ENCODE measurements around the gene KCNK2. TPM values are rescaled to one million over a fixed set of nuclear protein-coding genes. Genes with fewer than 3 reads are reported as not detected.

The KCNK2 gene
- total and polyA plus RNA-seq, 5 donors from 2014 or later: not detected

GRCh38 chr1:215141460-215141859 is 58.9 kb downstream of the KCNK2 start:
- Mint-ChIP-seq H3K4me1 (no peaks in the 10 kb centered on the region), H3K27me3 (no peaks in the 10 kb centered on the region), H3K36me3 (no peaks in the 10 kb centered on the region), H3K9me3 (peaks cover 0 to 5% (median 0%) of the 10 kb centered on the region in 7 donors), H3K4me3 (no peak overlapping the region), H3K27ac (no peak overlapping the region)
- Histone ChIP-seq H3K9me3 (ENCODE audit: control insufficient read depth in 2 of 2, low read length in 2 of 2) (no peaks in the 10 kb centered on the region), H3K36me3 (ENCODE audit: control insufficient read depth, insufficient read depth, low read length) (no peaks in the 10 kb centered on the region), H3K27ac (ENCODE audit: insufficient read depth, low read length, poor library complexity, severe bottlenecking) (no peak overlapping the region), H3K4me1 (ENCODE audit: control insufficient read depth, insufficient read depth, low read length, poor library complexity, severe bottlenecking) (no peaks in the 10 kb centered on the region), H3K4me3 (ENCODE audit: low read depth, low read length) (no peak overlapping the region), H3K27me3 (ENCODE audit: control insufficient read depth, insufficient read depth, low read length) (no peaks in the 10 kb centered on the region)
- DNase-seq (no peak), ATAC-seq (ENCODE audit: low read depth in 2 of 2) (no peak)

- no peaks in the 10 kb centered on the region for H3K36me3 ChIP-seq (ENCODE audit: control insufficient read depth, insufficient read depth, low read length)
- H3K4me3 Mint-ChIP-seq: no peak overlapping the region
- H3K27me3 ChIP-seq (ENCODE audit: control insufficient read depth, insufficient read depth, low read length): no peaks in the 10 kb centered on the region
- no peak overlapping the region for H3K4me3 ChIP-seq (ENCODE audit: low read depth, low read length)
- no peaks in the 10 kb centered on the region for H3K36me3 Mint-ChIP-seq
- DNase-seq: no peak
- H3K4me1 Mint-ChIP-seq: no peaks in the 10 kb centered on the region
- H3K4me1 ChIP-seq (ENCODE audit: control insufficient read depth, insufficient read depth, low read length, poor library complexity, severe bottlenecking): no peaks in the 10 kb centered on the region
- H3K9me3 ChIP-seq (ENCODE audit: control insufficient read depth in 2 of 2, low read length in 2 of 2): no peaks in the 10 kb centered on the region
- no peaks in the 10 kb centered on the region for H3K27me3 Mint-ChIP-seq
- no peak overlapping the region for H3K27ac Mint-ChIP-seq
- H3K27ac ChIP-seq (ENCODE audit: insufficient read depth, low read length, poor library complexity, severe bottlenecking): no peak overlapping the region
- peaks cover 0 to 5% (median 0%) of the 10 kb centered on the region in 7 donors for H3K9me3 Mint-ChIP-seq
- ATAC-seq (ENCODE audit: low read depth in 2 of 2): no peak
Measured at GRCh38 chr1:215143497-215143896, 61.0 kb downstream of the KCNK2 start.

- Histone ChIP-seq H3K4me3 (ENCODE audit: low read depth, low read length) (no peak overlapping the region), H3K4me1 (ENCODE audit: control insufficient read depth, insufficient read depth, low read length, poor library complexity, severe bottlenecking) (no peaks in the 10 kb centered on the region)
- peaks cover 0 to 5% (median 0%) of the 10 kb centered on the region in 7 donors for H3K9me3 Mint-ChIP-seq
Measured at GRCh38 chr1:215146240-215146975, 63.9 kb downstream of the KCNK2 start.

GRCh38 chr1:215147024-215147423 is 64.5 kb downstream of the KCNK2 start:
- H3K4me1 ChIP-seq (ENCODE audit: control insufficient read depth, insufficient read depth, low read length, poor library complexity, severe bottlenecking): no peaks in the 10 kb centered on the region
- H3K9me3 ChIP-seq (ENCODE audit: control insufficient read depth in 2 of 2, low read length in 2 of 2): no peaks in the 10 kb centered on the region
- Mint-ChIP-seq H3K4me1 (no peaks in the 10 kb centered on the region), H3K4me3 (no peak overlapping the region), H3K36me3 (no peaks in the 10 kb centered on the region), H3K9me3 (peaks cover 0 to 4% (median 0%) of the 10 kb centered on the region in 7 donors), H3K27me3 (no peaks in the 10 kb centered on the region), H3K27ac (no peak overlapping the region)
- no peak for DNase-seq
- no peaks in the 10 kb centered on the region for H3K36me3 ChIP-seq (ENCODE audit: control insufficient read depth, insufficient read depth, low read length)
- no peak overlapping the region for H3K4me3 ChIP-seq (ENCODE audit: low read depth, low read length)
- no peak overlapping the region for H3K27ac ChIP-seq (ENCODE audit: insufficient read depth, low read length, poor library complexity, severe bottlenecking)
- H3K27me3 ChIP-seq (ENCODE audit: control insufficient read depth, insufficient read depth, low read length): no peaks in the 10 kb centered on the region
- no peak for ATAC-seq (ENCODE audit: low read depth in 2 of 2)

More at GRCh38 chr1:215146240-215146975, 63.9 kb downstream of the KCNK2 start:
- Mint-ChIP-seq H3K4me3 (no peak overlapping the region), H3K4me1 (no peaks in the 10 kb centered on the region), H3K27ac (no peak overlapping the region), H3K27me3 (no peaks in the 10 kb centered on the region), H3K36me3 (no peaks in the 10 kb centered on the region)
- Histone ChIP-seq H3K9me3 (ENCODE audit: control insufficient read depth in 2 of 2, low read length in 2 of 2) (no peaks in the 10 kb centered on the region), H3K27me3 (ENCODE audit: control insufficient read depth, insufficient read depth, low read length) (no peaks in the 10 kb centered on the region), H3K36me3 (ENCODE audit: control insufficient read depth, insufficient read depth, low read length) (no peaks in the 10 kb centered on the region), H3K27ac (ENCODE audit: insufficient read depth, low read length, poor library complexity, severe bottlenecking) (no peak overlapping the region)
- ATAC-seq (ENCODE audit: low read depth in 2 of 2) (no peak), DNase-seq (no peak)

GRCh38 chr1:215151841-215152549 is 69.5 kb downstream of the KCNK2 start:
- H3K27me3 Mint-ChIP-seq: no peaks in the 10 kb centered on the region

GRCh38 chr1:215156232-215156631 is 73.7 kb downstream of the KCNK2 start:
- ATAC-seq (ENCODE audit: low read depth in 2 of 2) (no peak), DNase-seq (no peak)
- Mint-ChIP-seq H3K9me3 (peaks cover 0 to 9% (median 2%) of the 10 kb centered on the region in 7 donors), H3K27ac (no peak overlapping the region), H3K36me3 (no peaks in the 10 kb centered on the region), H3K4me1 (no peaks in the 10 kb centered on the region), H3K4me3 (no peak overlapping the region), H3K27me3 (no peaks in the 10 kb centered on the region)
- H3K4me1 ChIP-seq (ENCODE audit: control insufficient read depth, insufficient read depth, low read length, poor library complexity, severe bottlenecking): no peaks in the 10 kb centered on the region
- no peaks in the 10 kb centered on the region for H3K36me3 ChIP-seq (ENCODE audit: control insufficient read depth, insufficient read depth, low read length)
- H3K27ac ChIP-seq (ENCODE audit: insufficient read depth, low read length, poor library complexity, severe bottlenecking): no peak overlapping the region
- no peaks in the 10 kb centered on the region for H3K9me3 ChIP-seq (ENCODE audit: control insufficient read depth in 2 of 2, low read length in 2 of 2)
- no peak overlapping the region for H3K4me3 ChIP-seq (ENCODE audit: low read depth, low read length)
- H3K27me3 ChIP-seq (ENCODE audit: control insufficient read depth, insufficient read depth, low read length): no peaks in the 10 kb centered on the region

More at GRCh38 chr1:215151841-215152549, 69.5 kb downstream of the KCNK2 start:
- DNase-seq: no peak
- no peak overlapping the region for H3K4me3 ChIP-seq (ENCODE audit: low read depth, low read length)
- no peaks in the 10 kb centered on the region for H3K9me3 ChIP-seq (ENCODE audit: control insufficient read depth in 2 of 2, low read length in 2 of 2)
- Mint-ChIP-seq H3K9me3 (peaks cover 0 to 4% (median 0%) of the 10 kb centered on the region in 7 donors), H3K36me3 (no peaks in the 10 kb centered on the region), H3K27ac (no peak overlapping the region), H3K4me3 (no peak overlapping the region), H3K4me1 (no peaks in the 10 kb centered on the region)
- no peaks in the 10 kb centered on the region for H3K4me1 ChIP-seq (ENCODE audit: control insufficient read depth, insufficient read depth, low read length, poor library complexity, severe bottlenecking)
- no peak for ATAC-seq (ENCODE audit: low read depth in 2 of 2)
- H3K27ac ChIP-seq (ENCODE audit: insufficient read depth, low read length, poor library complexity, severe bottlenecking): no peak overlapping the region
- H3K27me3 ChIP-seq (ENCODE audit: control insufficient read depth, insufficient read depth, low read length): no peaks in the 10 kb centered on the region
- no peaks in the 10 kb centered on the region for H3K36me3 ChIP-seq (ENCODE audit: control insufficient read depth, insufficient read depth, low read length)

- Histone ChIP-seq H3K9me3 (ENCODE audit: control insufficient read depth in 2 of 2, low read length in 2 of 2) (no peaks in the 10 kb centered on the region), H3K27ac (ENCODE audit: insufficient read depth, low read length, poor library complexity, severe bottlenecking) (no peak overlapping the region), H3K27me3 (ENCODE audit: control insufficient read depth, insufficient read depth, low read length) (no peaks in the 10 kb centered on the region), H3K4me3 (ENCODE audit: low read depth, low read length) (no peak overlapping the region), H3K4me1 (ENCODE audit: control insufficient read depth, insufficient read depth, low read length, poor library complexity, severe bottlenecking) (no peaks in the 10 kb centered on the region), H3K36me3 (ENCODE audit: control insufficient read depth, insufficient read depth, low read length) (no peaks in the 10 kb centered on the region)
- H3K27ac Mint-ChIP-seq: no peak overlapping the region
- H3K4me3 Mint-ChIP-seq: no peak overlapping the region
- no peak for ATAC-seq (ENCODE audit: low read depth in 2 of 2)
- H3K36me3 Mint-ChIP-seq: no peaks in the 10 kb centered on the region
- no peak for DNase-seq
- no peaks in the 10 kb centered on the region for H3K27me3 Mint-ChIP-seq
- H3K4me1 Mint-ChIP-seq: no peaks in the 10 kb centered on the region
- peaks cover 2 to 15% (median 9%) of the 10 kb centered on the region in 7 donors for H3K9me3 Mint-ChIP-seq
Measured at GRCh38 chr1:215160351-215160750, 77.8 kb downstream of the KCNK2 start.
